Gastrocnemius medialis (tissue), 4 donors: ENCODE data around the gene SPTLC3. TPM values are rescaled to one million over a fixed set of nuclear protein-coding genes. Genes with fewer than 3 reads are reported as not detected.

Source experiments
- ATAC-seq, 2 donors: fragments of 150-250 bp; one replicate each; pipeline ENCODE4 v1.9.1; 2016
- DNase-seq, 2 donors: peaks; one replicate each; pipeline ENCODE4 v3.0.0-alpha.2; 2019
- H3K27ac ChIP-seq, 4 donors: fragments of 200-600 bp; sonication (generic); 1 replicate in 1 of 4; 2 replicates in 3 of 4; pipeline ENCODE4 v1.5.1; 2016 to 2018; ENCODE audit warnings: mild to moderate bottlenecking in 2 of 4, moderate library complexity in 1 of 4
- H3K27me3 ChIP-seq, 3 donors: fragments of 200-600 bp; sonication (generic) in 2 of 3; 1 replicate in 1 of 3; 2 replicates in 2 of 3; pipeline versions ENCODE4 v1.5.1 to v1.6.0; 2016 to 2019; ENCODE audit warnings: mild to moderate bottlenecking in 1 of 3, moderate library complexity in 1 of 3
- H3K36me3 ChIP-seq, 2 donors: fragments of 200-600 bp; sonication (generic) in 1 of 2; one replicate each; pipeline ENCODE4 v1.5.1; 2017 to 2018
- H3K4me1 ChIP-seq, 2 donors: fragments of 200-600 bp; sonication (generic) in 1 of 2; one replicate each; pipeline ENCODE4 v1.5.1; 2016 to 2017; ENCODE audit warnings: mild to moderate bottlenecking in 2 of 2
- H3K4me3 ChIP-seq, 4 donors: fragments of 200-600 bp; sonication (generic) in 3 of 4; 1 replicate in 1 of 4; 2 replicates in 3 of 4; pipeline ENCODE4 v1.5.1; 2016 to 2019; ENCODE audit warnings: mild to moderate bottlenecking in 2 of 4
- H3K9me3 ChIP-seq, 3 donors: fragments of 200-600 bp; sonication (generic) in 2 of 3; 1 replicate in 1 of 3; 2 replicates in 2 of 3; pipeline ENCODE4 v1.5.1; 2016 to 2019
- POLR2A ChIP-seq, 2 donors: fragments of 450-650 bp; IDR thresholded peaks; one replicate each; pipeline ENCODE4 v1.6.1; 2017; ENCODE audit warnings: antibody characterized with exemption in 2 of 2, mild to moderate bottlenecking in 2 of 2, moderate library complexity in 2 of 2
- in situ Hi-C, 4 donors: fragments of 200-750 bp; cut with MboI; loops; one replicate each; pipeline versions ENCODE4 v1.15.0 to v1.8.0; 2017; ENCODE audit warnings: low sequenced_read_pairs in 4 of 4
- intact Hi-C: fragments of 100-400 bp; cut with DNase I; formaldehyde crosslinking; loops from one replicate; pipeline ENCODE4 v1.15.1; 2023; ENCODE audit warnings: low total_unique reads
- total RNA-seq, 4 donors: library from RNA; depleted of rRNA; stranded (reverse); fragments of >200 nt; gene quantifications; one replicate each; pipeline versions ENCODE4 v1.1.0 to v1.2.3, GENCODE V29; 2016
- TF ChIP-seq, protein P1 (sequence below), 5 experiments: fragments of 450-650 bp in 3 of 5; fragments of 200-600 bp in 2 of 5; sonication (generic) in 2 of 5; IDR thresholded peaks in 4 of 5; conservative IDR thresholded peaks in 1 of 5; 1 replicate in 4 of 5; 2 replicates in 1 of 5; pipeline ENCODE4 v1.5.1; 2016 to 2019; ENCODE audit warnings: antibody characterized with exemption in 5 of 5, mild to moderate bottlenecking in 3 of 5, moderate library complexity in 3 of 5

SPTLC3 gene
- total RNA-seq, 4 donors from 2014 or later, result 0.46 to 2.4 (median 1.2) TPM

GRCh38 chr20:13059398-13060136, 50.8 kb downstream of the SPTLC3 start:
- H3K27ac ChIP-seq, result no peak overlapping the region
- H3K4me3 ChIP-seq, result no peak overlapping the region
- no peak for ATAC-seq
- no peaks in the 10 kb centered on the region for H3K36me3 ChIP-seq
- TF ChIP-seq, protein P1, sequence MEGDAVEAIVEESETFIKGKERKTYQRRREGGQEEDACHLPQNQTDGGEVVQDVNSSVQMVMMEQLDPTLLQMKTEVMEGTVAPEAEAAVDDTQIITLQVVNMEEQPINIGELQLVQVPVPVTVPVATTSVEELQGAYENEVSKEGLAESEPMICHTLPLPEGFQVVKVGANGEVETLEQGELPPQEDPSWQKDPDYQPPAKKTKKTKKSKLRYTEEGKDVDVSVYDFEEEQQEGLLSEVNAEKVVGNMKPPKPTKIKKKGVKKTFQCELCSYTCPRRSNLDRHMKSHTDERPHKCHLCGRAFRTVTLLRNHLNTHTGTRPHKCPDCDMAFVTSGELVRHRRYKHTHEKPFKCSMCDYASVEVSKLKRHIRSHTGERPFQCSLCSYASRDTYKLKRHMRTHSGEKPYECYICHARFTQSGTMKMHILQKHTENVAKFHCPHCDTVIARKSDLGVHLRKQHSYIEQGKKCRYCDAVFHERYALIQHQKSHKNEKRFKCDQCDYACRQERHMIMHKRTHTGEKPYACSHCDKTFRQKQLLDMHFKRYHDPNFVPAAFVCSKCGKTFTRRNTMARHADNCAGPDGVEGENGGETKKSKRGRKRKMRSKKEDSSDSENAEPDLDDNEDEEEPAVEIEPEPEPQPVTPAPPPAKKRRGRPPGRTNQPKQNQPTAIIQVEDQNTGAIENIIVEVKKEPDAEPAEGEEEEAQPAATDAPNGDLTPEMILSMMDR (IDR thresholded peaks at IDR 0.05 in 4 of 5, conservative IDR thresholded peaks at IDR 0.05 in 1 of 5), result no peak
- no peak for TF ChIP-seq POLR2A (IDR thresholded peaks at IDR 0.05)
- no peaks in the 10 kb centered on the region for H3K9me3 ChIP-seq
- in situ Hi-C loops (no loop called here), intact Hi-C loops (no loop called here)
- no peak for DNase-seq
- no peaks in the 10 kb centered on the region for H3K27me3 ChIP-seq
- H3K4me1 ChIP-seq, result no peaks in the 10 kb centered on the region

GRCh38 chr20:13060327-13060726, 51.6 kb downstream of the SPTLC3 start:
- ATAC-seq (no peak), DNase-seq (no peak)
- intact Hi-C loops (no loop called here), in situ Hi-C loops (no loop called here)
- no peak overlapping the region for H3K27ac ChIP-seq
- H3K9me3 ChIP-seq, result no peaks in the 10 kb centered on the region
- no peaks in the 10 kb centered on the region for H3K36me3 ChIP-seq
- no peak for TF ChIP-seq POLR2A (IDR thresholded peaks at IDR 0.05)
- TF ChIP-seq, protein P1 (IDR thresholded peaks at IDR 0.05 in 4 of 5, conservative IDR thresholded peaks at IDR 0.05 in 1 of 5), result no peak
- H3K4me3 ChIP-seq, result no peak overlapping the region
- no peaks in the 10 kb centered on the region for H3K4me1 ChIP-seq
- H3K27me3 ChIP-seq, result no peaks in the 10 kb centered on the region

GRCh38 chr20:13061381-13061780, 52.6 kb downstream of the SPTLC3 start:
- no peak overlapping the region for H3K27ac ChIP-seq
- intact Hi-C loops, result no loop called here
- TF ChIP-seq, protein P1 (IDR thresholded peaks at IDR 0.05 in 4 of 5, conservative IDR thresholded peaks at IDR 0.05 in 1 of 5), result no peak
- TF ChIP-seq POLR2A (IDR thresholded peaks at IDR 0.05), result no peak
- no peaks in the 10 kb centered on the region for H3K4me1 ChIP-seq
- in situ Hi-C loops, result no loop called here
- DNase-seq, result no peak
- no peaks in the 10 kb centered on the region for H3K27me3 ChIP-seq
- no peaks in the 10 kb centered on the region for H3K36me3 ChIP-seq
- no peak overlapping the region for H3K4me3 ChIP-seq
- no peak for ATAC-seq
- H3K9me3 ChIP-seq, result no peaks in the 10 kb centered on the region

DNA sequence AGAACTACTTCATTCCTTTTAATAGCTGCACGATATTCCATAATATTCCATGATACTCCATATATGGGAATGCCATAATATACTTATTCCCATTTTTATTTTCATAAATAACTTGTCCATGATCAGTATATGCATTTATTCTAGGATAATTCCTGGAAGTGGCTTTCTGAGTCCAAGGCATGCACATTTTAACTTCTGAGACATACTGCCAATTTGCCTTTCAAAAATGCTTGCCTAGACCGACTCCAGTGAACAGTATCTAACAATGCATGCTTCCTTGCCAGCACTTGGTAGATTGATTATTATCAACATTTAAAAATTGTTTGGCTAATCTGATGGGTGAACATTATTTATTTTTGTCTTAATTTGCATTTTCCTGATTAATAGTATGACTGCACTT, 54.0 kb downstream of the SPTLC3 start:
- Histone ChIP-seq H3K4me1 (no peaks in the 10 kb centered on the region), H3K4me3 (no peak overlapping the region), H3K9me3 (no peaks in the 10 kb centered on the region), H3K27me3 (no peaks in the 10 kb centered on the region), H3K36me3 (no peaks in the 10 kb centered on the region), H3K27ac (no peak overlapping the region)
- TF ChIP-seq POLR2A (IDR thresholded peaks at IDR 0.05), result no peak
- TF ChIP-seq, protein P1 (IDR thresholded peaks at IDR 0.05 in 4 of 5, conservative IDR thresholded peaks at IDR 0.05 in 1 of 5), result no peak
- in situ Hi-C loops, result no loop called here
- DNase-seq, result no peak
- intact Hi-C loops, result no loop called here
- ATAC-seq, result no peak

DNA sequence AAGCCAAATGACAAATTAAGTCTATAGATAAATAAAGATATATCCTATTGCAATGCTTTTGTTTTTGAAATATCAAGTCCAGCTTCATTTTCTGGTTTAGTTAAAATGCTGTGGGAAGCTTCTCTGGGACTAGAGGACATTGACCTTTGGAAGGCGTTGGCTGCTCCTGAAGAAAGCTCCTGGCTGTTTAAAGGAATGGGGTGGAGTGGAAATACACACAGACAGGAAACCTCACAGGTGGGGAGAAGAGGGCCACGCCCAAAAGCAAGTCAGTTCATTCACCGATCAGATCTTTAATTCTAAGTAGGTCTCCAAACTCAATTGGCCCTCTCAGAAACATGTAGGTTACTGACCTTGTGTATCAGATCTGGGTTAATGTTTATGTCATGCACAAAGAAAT, 59.6 kb downstream of the SPTLC3 start:
- Histone ChIP-seq H3K4me1 (no peaks in the 10 kb centered on the region), H3K4me3 (no peak overlapping the region), H3K27me3 (no peaks in the 10 kb centered on the region), H3K36me3 (no peaks in the 10 kb centered on the region), H3K9me3 (no peaks in the 10 kb centered on the region), H3K27ac (no peak overlapping the region)
- in situ Hi-C loops (no loop called here), intact Hi-C loops (no loop called here)
- ATAC-seq (no peak), DNase-seq (no peak)
- TF ChIP-seq, protein P1 (IDR thresholded peaks at IDR 0.05 in 4 of 5, conservative IDR thresholded peaks at IDR 0.05 in 1 of 5), result no peak
